Kidney epithelial cell (primary cell): Measurements from ENCODE around the gene MBNL2. TPM values are rescaled to one million over a fixed set of nuclear protein-coding genes. Genes with fewer than 3 reads are reported as not detected.

Source experiments
- DNase-seq: peaks from one replicate; pipeline ENCODE4 v3.0.0-alpha.2; 2010; ENCODE audit warnings: low read depth
- H3K27me3 ChIP-seq: 2 replicates; pipeline ENCODE4 v1.6.0; 2011; ENCODE audit warnings: low read length; ENCODE audit not compliant: control insufficient read depth, insufficient read depth
- H3K36me3 ChIP-seq: 2 replicates; pipeline ENCODE4 v1.5.1; 2011; ENCODE audit warnings: low read length; ENCODE audit not compliant: control insufficient read depth, insufficient read depth
- H3K4me3 ChIP-seq: 2 replicates; pipeline ENCODE4 v1.5.1; 2011; ENCODE audit warnings: low read depth, mild to moderate bottlenecking, control low read depth, low read length
- CTCF ChIP-seq: IDR thresholded peaks from 2 replicates; pipeline ENCODE4 v1.5.1; 2011; ENCODE audit warnings: mild to moderate bottlenecking, moderate library complexity, low read length, control low read depth, inconsistent platforms; ENCODE audit not compliant: insufficient read depth, poor library complexity, severe bottlenecking
- total RNA-seq: library from RNA; depleted of rRNA; stranded (reverse); fragments of >200 nt; gene quantifications from 2 replicates; pipeline ENCODE4 v1.2.3, GENCODE V29; 2015

Gene MBNL2
- total RNA-seq, 1 donor from 2014 or later: 42.4 TPM

GRCh38 chr13:97185751-97186150, 36.4 kb upstream of the MBNL2 start:
- DNase-seq: no peak
- no peaks in the 10 kb centered on the region for H3K27me3 ChIP-seq

DNA sequence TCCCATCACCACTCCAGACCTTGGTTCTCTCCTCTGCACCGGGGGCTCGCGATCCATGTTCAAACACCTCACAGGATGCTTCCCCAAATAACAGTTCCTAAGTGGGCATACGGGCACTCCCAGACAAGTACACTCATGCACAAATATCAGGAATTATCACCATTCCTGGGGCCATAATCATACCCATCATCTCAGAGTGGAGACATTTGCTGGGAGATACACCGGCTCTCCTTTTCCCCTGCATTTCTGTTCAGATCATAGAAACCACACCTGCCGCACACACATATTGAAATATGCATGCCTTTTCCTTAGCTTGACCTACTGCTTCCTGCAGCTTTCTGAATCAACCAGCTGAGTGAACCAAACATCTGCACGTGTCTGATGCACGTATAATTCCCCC, 33.9 kb upstream of the MBNL2 start:
- Histone ChIP-seq H3K36me3 (no peaks in the 10 kb centered on the region), H3K4me3 (no peak overlapping the region), H3K27me3 (no peaks in the 10 kb centered on the region)
- TF ChIP-seq CTCF: no peak
- DNase-seq: no peak

More at GRCh38 chr13:97185751-97186150, 36.4 kb upstream of the MBNL2 start:
- no peaks in the 10 kb centered on the region for H3K36me3 ChIP-seq
- TF ChIP-seq CTCF: no peak
- H3K4me3 ChIP-seq: no peak overlapping the region

DNA sequence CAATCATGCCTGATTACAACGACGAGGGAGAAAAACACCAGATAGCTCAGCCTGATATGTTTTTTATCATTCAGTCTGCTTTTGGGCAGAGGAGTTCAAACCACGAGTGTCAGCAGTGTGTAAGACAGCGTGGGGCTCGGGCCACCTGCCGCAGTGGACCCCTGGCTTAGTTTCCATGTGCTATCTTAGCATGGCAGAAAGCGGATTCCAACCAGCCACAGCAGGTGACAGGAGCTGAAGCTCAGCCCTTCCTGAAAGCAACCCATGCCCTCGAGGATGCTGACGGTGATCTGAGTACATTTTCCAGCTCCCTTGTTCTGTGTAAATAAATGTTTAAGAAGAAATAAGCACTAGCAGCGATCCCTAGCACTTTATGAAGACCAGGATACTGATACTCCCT, 32.2 kb upstream of the MBNL2 start:
- H3K4me3 ChIP-seq: no peak overlapping the region
- H3K27me3 ChIP-seq: no peaks in the 10 kb centered on the region
- H3K36me3 ChIP-seq: no peaks in the 10 kb centered on the region
- TF ChIP-seq CTCF: no peak
- no peak for DNase-seq

GRCh38 chr13:97191142-97191541, 31.0 kb upstream of the MBNL2 start:
- DNase-seq: no peak
- Histone ChIP-seq H3K36me3 (no peaks in the 10 kb centered on the region), H3K4me3 (no peak overlapping the region), H3K27me3 (no peaks in the 10 kb centered on the region)
- no peak for TF ChIP-seq CTCF

GRCh38 chr13:97191615-97192014, 30.5 kb upstream of the MBNL2 start:
- Histone ChIP-seq H3K36me3 (no peaks in the 10 kb centered on the region), H3K27me3 (no peaks in the 10 kb centered on the region), H3K4me3 (no peak overlapping the region)
- TF ChIP-seq CTCF: no peak
- no peak for DNase-seq

DNA sequence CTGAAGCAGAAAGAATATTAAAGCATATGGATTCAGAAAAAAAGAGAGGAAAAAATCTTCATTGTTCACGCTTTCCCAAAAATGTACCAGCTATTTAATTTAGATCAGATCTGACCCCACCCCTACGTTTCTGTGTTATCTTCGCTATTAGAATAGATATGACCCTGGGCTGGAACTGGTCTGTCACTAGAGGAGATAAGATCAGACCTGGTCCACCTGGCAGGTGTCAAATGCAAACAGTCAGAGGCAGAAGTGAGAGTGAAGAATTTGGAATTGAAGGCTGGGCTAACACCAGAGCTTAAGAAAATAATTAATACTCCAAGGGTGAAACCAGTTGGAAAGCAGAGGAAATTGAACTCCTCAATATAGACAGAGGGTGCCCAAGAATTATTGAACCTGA, 30.0 kb upstream of the MBNL2 start:
- Histone ChIP-seq H3K36me3 (no peaks in the 10 kb centered on the region), H3K4me3 (no peak overlapping the region), H3K27me3 (no peaks in the 10 kb centered on the region)
- no peak for TF ChIP-seq CTCF
- no peak for DNase-seq
